Measurements from ENCODE around the gene NUFIP2. TPM values are rescaled to one million over a fixed set of nuclear protein-coding genes. Genes with fewer than 3 reads are reported as not detected.
"Not testable (repeated sequence)": the region's sequence is repeated elsewhere in the genome, so short reads cannot be mapped to it uniquely, and the experiment has no call there.

NUFIP2 gene
- total RNA-seq, 2 donors from 2014 or later: 39.7 to 65.8 TPM

GRCh38 chr17:29240477-29240876 lies 53.5 kb downstream of the NUFIP2 start:
- DNase-seq (ENCODE audit: low spot score) (no peak), ATAC-seq (ENCODE audit: insufficient number of reproducible peaks, low FRiP score, low read depth) (no peak)
- Histone ChIP-seq H3K27me3 (replicated peaks; ENCODE audit: insufficient read depth) (no peaks in the 10 kb centered on the region), H3K9me3 (no peaks in the 10 kb centered on the region), H3K4me3 (no peak overlapping the region), H3K4me1 (ENCODE audit: control insufficient read depth in 1 of 2, low read depth in 2 of 2) (peaks cover 14 to 22% of the 10 kb centered on the region in 2 donors), H3K27ac (peak overlapping the region; percentile 41 to 82), H3K36me3 (no peaks in the 10 kb centered on the region)
- no peak for TF ChIP-seq CTCF (IDR thresholded peaks at IDR 0.05)

GRCh38 chr17:29238133-29238850 lies 55.7 kb downstream of the NUFIP2 start:
- Histone ChIP-seq H3K4me1 (ENCODE audit: control insufficient read depth in 1 of 2, low read depth in 2 of 2) (peaks cover 14 to 22% of the 10 kb centered on the region in 2 donors), H3K4me3 (no peak overlapping the region), H3K27me3 (replicated peaks; ENCODE audit: insufficient read depth) (no peaks in the 10 kb centered on the region), H3K36me3 (no peaks in the 10 kb centered on the region), H3K9me3 (no peaks in the 10 kb centered on the region), H3K27ac (no peak overlapping the region)
- no peak for TF ChIP-seq CTCF (IDR thresholded peaks at IDR 0.05)
- DNase-seq (ENCODE audit: low spot score): no peak
- no peak for ATAC-seq (ENCODE audit: insufficient number of reproducible peaks, low FRiP score, low read depth)

DNA sequence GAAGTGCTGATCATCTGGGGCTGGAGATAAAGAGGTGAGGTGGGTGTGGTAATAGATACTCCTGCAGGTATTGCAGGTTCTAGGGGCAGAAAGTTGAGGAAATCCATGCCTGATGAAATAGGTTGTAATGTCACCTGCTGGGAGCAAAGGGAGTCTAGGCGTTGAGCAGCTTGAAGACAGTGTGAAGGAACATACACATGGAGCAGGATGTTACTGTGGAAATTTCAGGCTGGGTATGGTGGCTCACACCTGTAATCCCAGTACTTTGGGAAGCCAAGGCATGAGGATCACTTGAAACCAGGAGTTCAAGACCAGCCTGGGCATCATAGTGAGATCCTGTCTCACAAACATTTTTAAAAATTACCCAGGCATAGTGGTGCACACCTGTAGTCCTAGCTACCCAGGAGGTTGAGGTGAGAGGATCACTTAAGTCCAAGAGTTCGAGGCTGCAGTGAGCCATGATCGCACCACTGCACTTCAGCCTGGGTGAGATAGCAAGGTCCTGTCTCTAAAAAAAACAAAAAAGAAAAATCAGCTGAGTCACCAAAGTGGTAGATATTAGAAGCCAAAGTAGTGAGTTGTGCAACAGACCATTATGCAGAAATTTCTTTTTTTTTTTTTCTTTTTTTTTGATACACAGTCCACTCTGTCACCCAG lies 56.3 kb downstream of the NUFIP2 start:
- H3K36me3 ChIP-seq: no peaks in the 10 kb centered on the region
- ATAC-seq (ENCODE audit: insufficient number of reproducible peaks, low FRiP score, low read depth): no peak
- H3K4me3 ChIP-seq: no peak overlapping the region
- no peaks in the 10 kb centered on the region for H3K27me3 ChIP-seq (replicated peaks; ENCODE audit: insufficient read depth)
- DNase-seq (ENCODE audit: low spot score): no peak
- H3K9me3 ChIP-seq: no peaks in the 10 kb centered on the region
- H3K4me1 ChIP-seq (ENCODE audit: control insufficient read depth in 1 of 2, low read depth in 2 of 2): peaks cover 14 to 22% of the 10 kb centered on the region in 2 donors
- TF ChIP-seq CTCF (IDR thresholded peaks at IDR 0.05): no peak
- no peak overlapping the region for H3K27ac ChIP-seq

- TF ChIP-seq CTCF (IDR thresholded peaks at IDR 0.05): no peak
- H3K4me1 ChIP-seq (ENCODE audit: control insufficient read depth in 1 of 2, low read depth in 2 of 2): peaks cover 9% of the 10 kb centered on the region in 2 donors
- ATAC-seq (ENCODE audit: insufficient number of reproducible peaks, low FRiP score, low read depth) (no peak), DNase-seq (ENCODE audit: low spot score) (no peak)
- no peak overlapping the region for H3K27ac ChIP-seq
- no peaks in the 10 kb centered on the region for H3K9me3 ChIP-seq
- H3K27me3 ChIP-seq (replicated peaks; ENCODE audit: insufficient read depth): no peaks in the 10 kb centered on the region
- H3K4me3 ChIP-seq: no peak overlapping the region
- no peaks in the 10 kb centered on the region for H3K36me3 ChIP-seq
Measured at GRCh38 chr17:29235904-29236303, 58.0 kb downstream of the NUFIP2 start.

DNA sequence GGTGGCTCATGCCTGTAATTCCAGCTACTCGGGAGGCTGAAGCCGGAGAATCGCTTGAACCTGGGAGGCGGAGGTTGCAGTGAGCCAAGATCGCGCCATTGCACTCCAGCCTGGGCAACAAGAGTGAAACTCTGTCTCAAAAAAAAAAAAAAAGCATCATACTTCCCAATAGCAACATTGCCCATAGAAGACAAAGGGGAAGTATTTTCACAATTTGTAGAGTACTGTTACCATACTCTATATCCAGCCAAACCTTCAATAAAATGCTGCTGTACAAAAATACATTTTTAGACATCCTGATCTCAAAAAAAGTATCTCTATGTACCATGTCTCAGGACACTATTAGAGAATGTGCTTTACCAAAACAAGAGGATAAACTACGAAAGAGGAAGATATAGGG lies 59.0 kb downstream of the NUFIP2 start:
- not testable (repeated sequence) for H3K27me3 ChIP-seq (replicated peaks; ENCODE audit: insufficient read depth); H3K27ac ChIP-seq; H3K9me3 ChIP-seq; DNase-seq (ENCODE audit: low spot score); ATAC-seq (ENCODE audit: insufficient number of reproducible peaks, low FRiP score, low read depth); H3K4me3 ChIP-seq; H3K4me1 ChIP-seq (ENCODE audit: control insufficient read depth in 1 of 2, low read depth in 2 of 2); H3K36me3 ChIP-seq
